GM12891 (cell line): Measurements from ENCODE around the gene PRDM16.

Experiments used
- POLR2A ChIP-seq: IDR thresholded peaks from 2 replicates; pipeline ENCODE4 v1.6.1; 2011; ENCODE audit warnings: low read depth, low read length, control low read depth
- POLR2AphosphoS5 ChIP-seq: IDR thresholded peaks from 2 replicates; pipeline ENCODE4 v1.6.1; 2011; ENCODE audit warnings: low read depth, low read length, control low read depth
- TAF1 ChIP-seq: IDR thresholded peaks from 2 replicates; pipeline ENCODE4 v1.6.1; 2011; ENCODE audit warnings: low read depth, low read length, control low read depth

GRCh38 chr1:3469849-3470649 lies 401.0 kb downstream of the PRDM16 start:
- TF ChIP-seq POLR2A: no peak
- TF ChIP-seq TAF1: no peak
- no peak for TF ChIP-seq POLR2AphosphoS5
